Stimulated activated effector memory CD8-positive, alpha-beta T cell treated with anti-CD3 and anti-CD28 coated beads, Interleukin-12 subunit alpha, Interleukin-12 subunit beta, amount 100 ng/mL, for 72 hours (primary cell): ENCODE measurements around the gene MND1.
"Not testable (repeated sequence)": the region's sequence is repeated elsewhere in the genome, so short reads cannot be mapped to it uniquely, and the experiment has no call there.

Source experiments
- ATAC-seq: fragments of 150-1000 bp; cut with Tn5 transposase; 2 replicates; pipeline ENCODE4 v1.10.0; 2021
- DNase-seq, 2 donors: peaks; one replicate each; pipeline ENCODE4 v3.0.0; 2021 to 2022; ENCODE audit warnings: low spot score in 2 of 2
- H3K27ac Mint-ChIP-seq: one replicate; pipeline ENCODE4 v1.8.0; 2022; ENCODE audit warnings: mild to moderate bottlenecking, mixed read lengths
- H3K36me3 Mint-ChIP-seq: one replicate; pipeline ENCODE4 v1.8.0; 2022; ENCODE audit warnings: mild to moderate bottlenecking, mixed read lengths
- H3K4me1 Mint-ChIP-seq: one replicate; pipeline ENCODE4 v1.8.0; 2022; ENCODE audit warnings: mixed read lengths
- H3K4me3 Mint-ChIP-seq: one replicate; pipeline ENCODE4 v1.8.0; 2022; ENCODE audit warnings: mild to moderate bottlenecking, mixed read lengths
- H3K9me3 Mint-ChIP-seq: one replicate; pipeline ENCODE4 v1.8.0; 2022; ENCODE audit warnings: mixed read lengths

MND1 gene

GRCh38 chr4:153409412-153409811, 64.9 kb downstream of the MND1 start:
- Mint-ChIP-seq H3K4me1 (no peaks in the 10 kb centered on the region), H3K27ac (no peak overlapping the region), H3K4me3 (no peak overlapping the region), H3K9me3 (no peaks in the 10 kb centered on the region), H3K36me3 (no peaks in the 10 kb centered on the region)
- no peak for ATAC-seq
- DNase-seq = no peak

- no peak overlapping the region for H3K4me3 Mint-ChIP-seq
- H3K4me1 Mint-ChIP-seq = no peaks in the 10 kb centered on the region
- no peaks in the 10 kb centered on the region for H3K36me3 Mint-ChIP-seq
Measured at GRCh38 chr4:153409924-153410501, 65.5 kb downstream of the MND1 start.

GRCh38 chr4:153413842-153414241, 69.4 kb downstream of the MND1 start:
- H3K4me1 Mint-ChIP-seq = no peaks in the 10 kb centered on the region
- no peaks in the 10 kb centered on the region for H3K9me3 Mint-ChIP-seq
- ATAC-seq (no peak), DNase-seq (no peak)
- H3K36me3 Mint-ChIP-seq = no peaks in the 10 kb centered on the region
- no peak overlapping the region for H3K4me3 Mint-ChIP-seq
- H3K27ac Mint-ChIP-seq = no peak overlapping the region

More at GRCh38 chr4:153409924-153410501, 65.5 kb downstream of the MND1 start:
- no peak overlapping the region for H3K27ac Mint-ChIP-seq
- DNase-seq (no peak), ATAC-seq (no peak)
- H3K9me3 Mint-ChIP-seq = no peaks in the 10 kb centered on the region

- not testable (repeated sequence) for H3K9me3 Mint-ChIP-seq, DNase-seq, ATAC-seq, H3K4me1 Mint-ChIP-seq, H3K4me3 Mint-ChIP-seq, H3K36me3 Mint-ChIP-seq, H3K27ac Mint-ChIP-seq
Measured at GRCh38 chr4:153416456-153416855, 72.0 kb downstream of the MND1 start.

DNA sequence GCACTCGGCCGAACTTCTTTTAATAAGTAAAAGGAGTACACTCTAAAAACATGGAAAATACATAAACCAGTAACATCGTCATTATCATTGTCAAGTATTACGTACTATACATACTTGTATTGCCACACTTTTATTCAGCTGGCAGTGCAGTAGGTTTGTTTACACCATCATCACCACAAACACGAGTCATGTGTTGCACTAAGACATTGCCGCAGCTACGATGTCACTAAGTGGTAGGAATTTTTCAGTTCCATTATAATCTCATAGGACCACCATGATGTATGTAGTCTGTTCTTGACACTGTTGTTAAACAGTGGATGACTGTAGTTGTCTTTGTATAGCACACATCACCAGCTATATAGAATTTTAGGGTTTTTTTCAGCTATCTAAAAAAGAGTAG, 73.6 kb downstream of the MND1 start:
- Mint-ChIP-seq H3K9me3 (no peaks in the 10 kb centered on the region), H3K27ac (no peak overlapping the region), H3K36me3 (no peaks in the 10 kb centered on the region), H3K4me3 (no peak overlapping the region), H3K4me1 (peaks cover 9% of the 10 kb centered on the region)
- ATAC-seq (no peak), DNase-seq (no peak)

DNA sequence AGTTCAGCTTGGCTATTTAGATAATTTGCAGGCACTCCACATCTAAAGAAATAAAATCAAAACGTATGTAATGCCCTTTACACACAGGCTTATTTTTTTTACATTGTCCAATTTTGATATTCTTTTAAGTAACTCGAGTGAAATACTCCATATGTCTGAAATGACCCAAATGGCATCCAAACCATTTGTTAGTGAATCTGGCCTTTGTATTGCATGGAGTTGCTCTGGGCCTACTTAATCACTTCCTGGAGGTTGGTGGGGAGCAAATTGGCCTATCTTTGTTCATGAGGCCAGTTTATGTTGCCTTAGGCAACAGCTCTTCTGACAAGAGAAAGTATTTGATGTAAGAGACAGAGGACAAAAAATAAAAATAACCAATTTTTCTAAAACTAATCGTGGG, 74.1 kb downstream of the MND1 start:
- H3K9me3 Mint-ChIP-seq = no peaks in the 10 kb centered on the region
- H3K27ac Mint-ChIP-seq = no peak overlapping the region
- H3K36me3 Mint-ChIP-seq = no peaks in the 10 kb centered on the region
- H3K4me3 Mint-ChIP-seq = no peak overlapping the region
- ATAC-seq (no peak), DNase-seq (no peak)
- peaks cover 9% of the 10 kb centered on the region for H3K4me1 Mint-ChIP-seq

GRCh38 chr4:153419029-153419428, 74.5 kb downstream of the MND1 start:
- no peak for ATAC-seq
- H3K9me3 Mint-ChIP-seq = no peaks in the 10 kb centered on the region
- no peak overlapping the region for H3K4me3 Mint-ChIP-seq
- DNase-seq = no peak
- no peak overlapping the region for H3K27ac Mint-ChIP-seq
- H3K4me1 Mint-ChIP-seq = peaks cover 9% of the 10 kb centered on the region
- H3K36me3 Mint-ChIP-seq = no peaks in the 10 kb centered on the region

DNA sequence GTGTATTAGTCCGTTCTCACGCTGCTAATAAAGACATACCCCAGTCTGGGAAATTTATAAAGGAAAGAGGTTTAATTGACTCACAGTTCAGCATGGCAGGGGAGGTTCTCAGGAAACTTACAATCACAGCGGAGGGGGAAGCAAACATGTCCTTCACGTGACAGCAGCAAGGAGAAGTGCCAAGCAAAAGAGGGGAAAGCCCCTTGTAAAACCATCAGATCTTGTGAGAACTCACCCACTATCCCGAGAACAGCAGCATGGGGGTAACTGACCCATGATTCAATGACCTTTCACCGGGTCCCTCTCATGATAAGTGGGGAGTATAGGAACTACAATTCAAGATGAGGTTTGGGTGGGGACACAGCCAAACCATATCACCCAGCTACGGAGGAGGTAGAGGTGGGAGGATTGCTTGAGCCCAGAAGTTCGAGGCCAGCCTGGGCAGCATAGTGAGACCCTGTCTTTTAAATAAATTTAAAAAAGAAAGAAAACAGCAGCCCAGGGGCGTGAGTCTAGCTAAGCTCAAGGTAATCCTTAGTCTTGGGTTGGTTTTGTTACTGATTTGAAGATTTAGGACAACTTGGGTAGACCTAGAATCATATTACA, 75.3 kb downstream of the MND1 start:
- Mint-ChIP-seq H3K9me3 (no peaks in the 10 kb centered on the region), H3K27ac (no peak overlapping the region), H3K36me3 (no peaks in the 10 kb centered on the region)

GRCh38 chr4:153420361-153420760, 75.9 kb downstream of the MND1 start:
- Mint-ChIP-seq H3K36me3 (no peaks in the 10 kb centered on the region), H3K4me1 (peaks cover 9% of the 10 kb centered on the region), H3K4me3 (no peak overlapping the region), H3K27ac (no peak overlapping the region), H3K9me3 (no peaks in the 10 kb centered on the region)
- ATAC-seq (no peak), DNase-seq (no peak)

More for the DNA sequence above, 75.3 kb downstream of the MND1 start:
- ATAC-seq = no peak
- peaks cover 9% of the 10 kb centered on the region for H3K4me1 Mint-ChIP-seq
- no peak for DNase-seq
- H3K4me3 Mint-ChIP-seq = no peak overlapping the region

GRCh38 chr4:153421941-153422340, 77.5 kb downstream of the MND1 start:
- Mint-ChIP-seq H3K36me3 (no peaks in the 10 kb centered on the region), H3K9me3 (no peaks in the 10 kb centered on the region), H3K4me1 (peaks cover 9% of the 10 kb centered on the region), H3K4me3 (no peak overlapping the region), H3K27ac (no peak overlapping the region)
- DNase-seq = no peak
- ATAC-seq = peak; percentile 68

- Mint-ChIP-seq H3K4me1 (peaks cover 30% of the 10 kb centered on the region), H3K36me3 (no peaks in the 10 kb centered on the region), H3K27ac (no peak overlapping the region), H3K9me3 (no peaks in the 10 kb centered on the region), H3K4me3 (no peak overlapping the region)
- DNase-seq (no peak), ATAC-seq (no peak)
Measured at GRCh38 chr4:153426207-153426885, 81.9 kb downstream of the MND1 start.

DNA sequence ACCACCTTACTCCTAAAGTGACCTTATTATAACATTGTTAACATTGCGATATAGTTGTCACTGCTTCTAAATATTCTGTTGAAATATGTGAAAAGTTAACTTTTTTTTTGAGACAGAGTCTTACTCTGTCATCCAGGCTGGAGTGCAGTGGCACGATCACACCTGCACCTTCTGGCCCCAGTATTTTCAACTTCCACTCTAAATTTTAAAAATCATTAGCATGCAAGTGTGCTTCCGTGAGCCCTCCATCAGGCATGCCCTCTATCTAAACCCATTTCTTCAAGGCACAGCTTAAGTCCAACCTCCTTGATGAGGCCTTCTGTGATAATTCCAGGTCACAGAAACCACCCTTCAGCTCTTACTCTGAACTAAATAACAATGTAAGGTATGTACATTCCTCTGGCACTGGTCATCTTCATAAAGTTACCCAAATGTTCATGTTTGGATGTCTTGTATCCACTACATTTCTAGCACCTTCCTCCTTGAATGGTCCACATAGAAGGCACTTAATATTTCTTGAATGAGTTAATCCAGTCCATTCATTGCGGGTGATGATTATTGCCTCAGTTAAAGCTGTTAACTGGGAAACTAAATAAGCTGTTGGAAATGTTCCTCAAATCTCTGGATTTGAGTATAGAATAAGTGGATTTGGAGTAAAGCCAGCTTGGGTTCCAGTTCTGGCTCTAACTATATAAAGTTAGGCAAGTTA, 83.0 kb downstream of the MND1 start:
- Mint-ChIP-seq H3K36me3 (no peaks in the 10 kb centered on the region), H3K27ac (no peak overlapping the region), H3K4me1 (peaks cover 32% of the 10 kb centered on the region), H3K4me3 (no peak overlapping the region), H3K9me3 (no peaks in the 10 kb centered on the region)
- no peak for DNase-seq
- ATAC-seq = no peak

GRCh38 chr4:153428941-153429475, 84.5 kb downstream of the MND1 start:
- ATAC-seq = no peak
- Mint-ChIP-seq H3K27ac (no peak overlapping the region), H3K4me3 (no peak overlapping the region), H3K9me3 (no peaks in the 10 kb centered on the region), H3K36me3 (peaks cover 5% of the 10 kb centered on the region), H3K4me1 (peaks cover 39% of the 10 kb centered on the region)
- DNase-seq = no peak

GRCh38 chr4:153432965-153433753, 88.7 kb downstream of the MND1 start:
- Mint-ChIP-seq H3K4me3 (peak overlapping the region; percentile 76), H3K9me3 (no peaks in the 10 kb centered on the region), H3K36me3 (peaks cover 5% of the 10 kb centered on the region), H3K27ac (peak overlapping the region; percentile 82), H3K4me1 (peaks cover 41% of the 10 kb centered on the region)
- peak; percentile 97 for ATAC-seq
- DNase-seq = peak; percentile 38 to 86

GRCh38 chr4:153433754-153434105, 89.2 kb downstream of the MND1 start:
- peak overlapping the region; percentile 76 for H3K4me3 Mint-ChIP-seq
- ATAC-seq (no peak), DNase-seq (no peak)
- no peaks in the 10 kb centered on the region for H3K9me3 Mint-ChIP-seq
- H3K4me1 Mint-ChIP-seq = peaks cover 45% of the 10 kb centered on the region
- H3K27ac Mint-ChIP-seq = peak overlapping the region; percentile 82
- H3K36me3 Mint-ChIP-seq = peaks cover 5% of the 10 kb centered on the region
